Uterus (tissue), 2 donors: Measurements from ENCODE around the gene VAV1.

Source experiments
- POLR2A ChIP-seq, 2 donors: fragments of 450-650 bp; IDR thresholded peaks; one replicate each; pipeline ENCODE4 v1.6.1; 2016; ENCODE audit warnings: antibody characterized with exemption in 2 of 2, mild to moderate bottlenecking in 1 of 2, moderate library complexity in 1 of 2
- TF ChIP-seq, protein P1 (sequence below), 4 experiments: fragments of 200-600 bp in 2 of 4; fragments of 450-650 bp in 2 of 4; sonication (generic) in 2 of 4; IDR thresholded peaks; one replicate each; pipeline ENCODE4 v1.5.1; 2016 to 2019; ENCODE audit warnings: antibody characterized with exemption in 4 of 4, mild to moderate bottlenecking in 2 of 4, moderate library complexity in 1 of 4

DNA sequence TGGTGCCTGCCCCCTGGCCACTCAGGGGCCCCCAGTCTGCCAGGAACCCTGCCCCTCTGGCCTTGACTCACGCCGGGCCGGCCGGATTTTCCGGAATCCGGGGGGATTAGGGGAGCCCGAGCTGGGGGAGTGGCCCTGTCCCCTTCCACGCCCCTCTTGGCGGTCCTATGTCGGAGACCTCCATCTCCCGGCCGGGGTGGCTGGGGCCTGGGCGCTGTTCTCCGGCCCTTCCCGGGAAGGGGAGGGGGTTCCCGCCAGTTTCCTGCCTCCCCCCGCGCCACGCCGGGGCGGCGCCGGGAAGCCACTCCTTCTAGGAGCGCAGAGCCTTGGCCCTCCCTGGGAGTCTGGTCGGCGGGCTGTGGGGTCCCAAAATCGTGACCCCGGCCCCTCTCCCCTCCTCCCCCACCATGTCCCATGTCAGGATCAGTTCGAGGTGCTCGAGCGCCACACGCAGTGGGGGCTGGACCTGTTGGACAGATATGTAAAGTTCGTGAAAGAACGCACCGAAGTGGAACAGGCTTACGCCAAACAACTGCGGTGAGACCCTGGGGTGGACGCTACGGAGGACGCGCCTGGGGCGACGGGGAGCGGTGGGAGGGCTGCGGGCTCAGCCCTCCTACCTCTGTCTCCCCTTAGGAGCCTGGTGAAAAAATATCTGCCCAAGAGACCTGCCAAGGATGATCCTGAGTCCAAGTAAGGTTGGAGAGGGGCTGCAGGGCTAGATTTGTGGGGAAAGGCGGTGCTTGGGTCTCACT lies 31.7 kb upstream of the VAV1 start:
- TF ChIP-seq, protein P1, sequence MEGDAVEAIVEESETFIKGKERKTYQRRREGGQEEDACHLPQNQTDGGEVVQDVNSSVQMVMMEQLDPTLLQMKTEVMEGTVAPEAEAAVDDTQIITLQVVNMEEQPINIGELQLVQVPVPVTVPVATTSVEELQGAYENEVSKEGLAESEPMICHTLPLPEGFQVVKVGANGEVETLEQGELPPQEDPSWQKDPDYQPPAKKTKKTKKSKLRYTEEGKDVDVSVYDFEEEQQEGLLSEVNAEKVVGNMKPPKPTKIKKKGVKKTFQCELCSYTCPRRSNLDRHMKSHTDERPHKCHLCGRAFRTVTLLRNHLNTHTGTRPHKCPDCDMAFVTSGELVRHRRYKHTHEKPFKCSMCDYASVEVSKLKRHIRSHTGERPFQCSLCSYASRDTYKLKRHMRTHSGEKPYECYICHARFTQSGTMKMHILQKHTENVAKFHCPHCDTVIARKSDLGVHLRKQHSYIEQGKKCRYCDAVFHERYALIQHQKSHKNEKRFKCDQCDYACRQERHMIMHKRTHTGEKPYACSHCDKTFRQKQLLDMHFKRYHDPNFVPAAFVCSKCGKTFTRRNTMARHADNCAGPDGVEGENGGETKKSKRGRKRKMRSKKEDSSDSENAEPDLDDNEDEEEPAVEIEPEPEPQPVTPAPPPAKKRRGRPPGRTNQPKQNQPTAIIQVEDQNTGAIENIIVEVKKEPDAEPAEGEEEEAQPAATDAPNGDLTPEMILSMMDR (IDR thresholded peaks at IDR 0.05), result no peak
- peak in 1 of 2 donors; percentile 14 for TF ChIP-seq POLR2A (IDR thresholded peaks at IDR 0.05)
